Cardiac fibroblast (primary cell): ENCODE results near the gene WSB1.
"Not testable (repeated sequence)": the region's sequence is repeated elsewhere in the genome, so short reads cannot be mapped to it uniquely, and the experiment has no call there.

Experiments
- DNase-seq, 2 donors: peaks; one replicate each; pipeline versions ENCODE4 v3.0.0 to v3.0.0-alpha.2; 2010; ENCODE audit warnings: low read depth in 2 of 2
- H3K4me3 ChIP-seq, 2 donors: replicated peaks in 1 of 2; 1 replicate in 1 of 2; 2 replicates in 1 of 2; pipeline ENCODE4 v1.5.1; 2011; ENCODE audit warnings: low read depth in 2 of 2, low read length in 2 of 2, mild to moderate bottlenecking in 2 of 2, moderate library complexity in 1 of 2
- TF ChIP-seq, protein P1 (sequence below): IDR thresholded peaks from one replicate; pipeline ENCODE4 v1.5.1; 2011; ENCODE audit warnings: low read depth, mild to moderate bottlenecking, low read length, inconsistent platforms

The WSB1 gene

DNA sequence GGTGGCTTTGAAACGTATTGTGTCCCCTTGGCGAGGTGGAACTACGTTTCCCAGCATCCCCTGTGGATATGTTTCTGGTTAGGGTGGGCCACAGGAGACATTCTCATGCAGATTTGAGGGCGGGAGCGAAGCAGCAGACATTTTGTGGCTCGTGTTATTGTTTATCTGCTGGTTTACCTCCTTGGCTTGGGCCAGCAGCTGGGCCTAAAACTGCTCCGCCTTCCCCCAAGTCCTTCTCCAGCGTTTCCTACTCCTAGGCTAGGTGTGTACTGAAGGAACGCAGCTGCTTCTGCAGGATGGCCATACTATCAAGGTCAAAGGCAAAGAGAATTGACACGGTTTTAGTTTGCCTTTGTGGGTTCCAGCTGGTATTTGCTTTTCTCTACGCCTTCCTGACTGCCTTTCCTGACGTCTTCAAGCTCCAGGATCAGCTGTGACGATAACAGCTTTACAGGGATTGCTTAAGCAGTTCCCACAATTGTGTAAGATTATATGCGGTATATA, 17.2 kb upstream of the WSB1 start:
- TF ChIP-seq, protein P1, sequence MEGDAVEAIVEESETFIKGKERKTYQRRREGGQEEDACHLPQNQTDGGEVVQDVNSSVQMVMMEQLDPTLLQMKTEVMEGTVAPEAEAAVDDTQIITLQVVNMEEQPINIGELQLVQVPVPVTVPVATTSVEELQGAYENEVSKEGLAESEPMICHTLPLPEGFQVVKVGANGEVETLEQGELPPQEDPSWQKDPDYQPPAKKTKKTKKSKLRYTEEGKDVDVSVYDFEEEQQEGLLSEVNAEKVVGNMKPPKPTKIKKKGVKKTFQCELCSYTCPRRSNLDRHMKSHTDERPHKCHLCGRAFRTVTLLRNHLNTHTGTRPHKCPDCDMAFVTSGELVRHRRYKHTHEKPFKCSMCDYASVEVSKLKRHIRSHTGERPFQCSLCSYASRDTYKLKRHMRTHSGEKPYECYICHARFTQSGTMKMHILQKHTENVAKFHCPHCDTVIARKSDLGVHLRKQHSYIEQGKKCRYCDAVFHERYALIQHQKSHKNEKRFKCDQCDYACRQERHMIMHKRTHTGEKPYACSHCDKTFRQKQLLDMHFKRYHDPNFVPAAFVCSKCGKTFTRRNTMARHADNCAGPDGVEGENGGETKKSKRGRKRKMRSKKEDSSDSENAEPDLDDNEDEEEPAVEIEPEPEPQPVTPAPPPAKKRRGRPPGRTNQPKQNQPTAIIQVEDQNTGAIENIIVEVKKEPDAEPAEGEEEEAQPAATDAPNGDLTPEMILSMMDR = no peak
- no peak overlapping the region for H3K4me3 ChIP-seq
- peak in 1 of 2 donors; percentile 66 for DNase-seq

DNA sequence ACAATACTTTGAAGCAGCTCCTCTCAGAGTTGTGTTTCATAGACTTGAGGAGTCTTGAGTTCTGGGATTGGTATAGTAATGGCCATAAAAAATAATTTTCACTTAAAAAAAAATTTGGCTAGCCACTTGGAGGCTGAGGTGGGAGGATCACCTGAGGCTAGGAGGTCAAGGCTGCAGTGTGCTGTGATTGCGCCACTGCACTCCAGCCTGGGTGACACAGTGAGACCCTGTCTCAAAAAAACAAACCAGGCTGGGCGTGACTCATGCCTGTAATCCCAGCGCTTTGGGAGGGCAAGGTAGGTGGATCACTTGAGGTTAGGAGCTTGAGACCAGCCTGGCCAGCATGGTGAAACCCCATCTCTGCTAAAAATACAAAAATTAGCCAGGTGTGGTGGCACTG, 14.8 kb upstream of the WSB1 start:
- not testable (repeated sequence) for DNase-seq, H3K4me3 ChIP-seq

DNA sequence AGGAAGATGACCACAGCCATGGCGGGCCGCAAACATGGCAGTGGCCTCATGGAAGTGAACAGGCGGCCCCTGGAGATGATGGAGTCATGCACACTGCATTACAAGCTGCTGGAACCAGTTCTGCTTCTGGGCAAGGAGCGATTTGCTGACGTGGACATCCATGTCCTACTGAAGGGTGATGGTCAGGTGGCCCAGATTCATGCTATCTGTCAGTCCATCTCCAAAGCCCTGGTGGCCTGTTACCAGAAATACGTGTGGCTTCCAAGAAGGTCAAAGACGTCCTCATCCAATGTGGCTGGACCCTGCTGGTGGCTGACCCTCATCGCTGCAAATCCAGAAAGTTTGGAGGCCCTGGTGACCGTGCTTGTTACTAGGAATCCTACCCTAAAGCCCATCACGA, 13.4 kb upstream of the WSB1 start:
- H3K4me3 ChIP-seq = no peak overlapping the region
- TF ChIP-seq, protein P1 = no peak
- no peak for DNase-seq

DNA sequence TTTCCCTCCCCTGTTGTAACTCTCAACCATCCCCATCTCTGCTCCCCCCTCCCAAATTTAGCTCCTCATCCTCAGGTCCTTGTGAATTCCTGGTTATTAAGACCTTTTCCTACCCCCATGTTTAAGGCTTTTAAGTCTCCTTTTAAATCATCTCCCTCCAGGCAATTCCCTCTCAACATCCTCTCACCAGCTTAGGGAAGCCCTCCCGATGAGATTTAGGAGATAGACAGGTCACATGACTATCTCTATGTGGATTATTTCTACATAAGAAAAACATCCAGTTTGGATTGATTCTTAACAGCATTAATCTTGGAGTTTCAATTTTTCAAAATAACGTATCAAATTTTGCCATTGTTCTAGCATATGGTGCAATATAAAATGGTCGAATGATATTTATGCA, 12.5 kb upstream of the WSB1 start:
- no peak overlapping the region for H3K4me3 ChIP-seq
- DNase-seq = no peak
- TF ChIP-seq, protein P1 = no peak

DNA sequence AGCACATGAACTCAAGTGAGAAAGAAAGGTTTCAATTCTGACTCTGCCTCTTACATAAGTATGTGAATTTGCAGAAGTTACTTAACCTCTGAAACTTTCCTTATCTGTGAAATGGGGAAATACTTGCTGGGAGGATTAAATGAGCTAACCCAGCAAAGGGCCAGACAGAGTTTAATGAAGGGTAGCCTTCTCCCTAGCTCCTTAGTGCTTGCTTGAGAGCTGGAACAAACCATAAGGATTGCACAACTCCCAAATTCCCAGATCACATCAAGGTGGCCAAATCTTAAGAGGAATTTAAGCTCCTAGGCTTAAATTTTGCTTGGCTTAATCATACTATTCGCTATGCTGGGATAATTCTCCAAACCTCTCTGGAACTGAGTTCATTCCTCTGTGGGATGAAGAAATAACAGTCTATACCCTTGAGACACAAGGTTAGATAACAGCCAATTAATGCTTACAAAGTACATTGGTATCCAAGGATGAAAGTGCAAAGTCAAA, 11.8 kb upstream of the WSB1 start:
- peak; percentile 85 to 96 for DNase-seq
- no peak overlapping the region for H3K4me3 ChIP-seq
- TF ChIP-seq, protein P1 = no peak

DNA sequence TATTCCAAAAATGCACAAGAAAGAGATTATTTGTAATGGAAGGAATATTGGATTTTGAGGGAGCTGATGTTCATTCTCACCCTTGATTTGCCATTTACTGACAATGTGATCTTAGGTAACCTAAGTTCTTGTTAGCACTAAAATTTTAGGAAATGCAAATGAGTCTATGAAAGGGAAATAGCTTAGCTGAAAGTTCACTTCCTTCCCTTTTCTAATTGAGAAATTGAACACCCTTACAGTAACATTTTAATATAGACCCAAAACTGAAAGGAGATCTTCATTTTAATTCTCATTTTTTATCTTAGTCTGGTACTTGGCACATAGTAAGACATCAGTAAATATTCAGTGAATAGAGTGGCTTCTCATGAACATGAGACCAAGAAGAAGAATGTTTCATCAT, 10.9 kb upstream of the WSB1 start:
- DNase-seq = no peak
- TF ChIP-seq, protein P1 = no peak
- H3K4me3 ChIP-seq = no peak overlapping the region

DNA sequence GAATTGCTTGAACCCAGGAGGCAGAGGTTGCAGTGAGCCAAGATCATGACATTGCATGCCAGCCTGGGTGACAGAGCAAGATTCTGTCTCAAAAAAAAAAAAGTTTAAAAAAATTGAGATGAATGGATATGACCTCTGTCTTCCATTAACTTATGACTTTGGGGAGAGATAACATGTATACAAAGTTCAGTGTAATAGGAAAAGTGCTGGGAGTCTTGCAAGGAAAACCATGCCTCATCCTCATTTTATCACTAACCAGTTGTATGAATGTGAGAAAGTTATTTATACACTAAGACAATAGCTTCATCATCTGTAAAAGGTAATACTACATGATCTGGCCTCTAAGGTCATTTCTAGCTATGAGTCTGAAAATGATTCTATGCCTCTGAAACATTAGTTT, 10.2 kb upstream of the WSB1 start:
- H3K4me3 ChIP-seq = no peak overlapping the region
- DNase-seq = no peak
- TF ChIP-seq, protein P1 = no peak
